Measurements from ENCODE around the gene HPCA. TPM values are rescaled to one million over a fixed set of nuclear protein-coding genes. Genes with fewer than 3 reads are reported as not detected.

The HPCA gene
- total and polyA plus RNA-seq, 2 of the 13 experiments (the other 11 are each of a cell fraction or from before 2014, with no cell fraction given) = not detected

GRCh38 chr1:32917521-32917920, 31.2 kb downstream of the HPCA start:
- POLR2A ChIA-PET = no interaction called here
- H3K79me2 ChIP-seq (ENCODE audit: insufficient read depth, low read length) = no peaks in the 10 kb centered on the region
- no peak overlapping the region for H3K4me2 ChIP-seq (ENCODE audit: low read depth, low read length)
- no peak for DNase-seq (ENCODE audit: low spot score)
- H2AFZ ChIP-seq (ENCODE audit: low read length) = no peak overlapping the region
- peaks cover 26% of the 10 kb centered on the region for H3K4me1 ChIP-seq (ENCODE audit: insufficient read depth, low read length)
- TF ChIP-seq WIZ (CRISPR knock-in tag; IDR thresholded peaks at IDR 0.05) (no peak), ZNF33A (CRISPR knock-in tag; IDR thresholded peaks at IDR 0.05; ENCODE audit: borderline replicate concordance) (no peak), ZNF20 (CRISPR knock-in tag; IDR thresholded peaks at IDR 0.05) (no peak), HIVEP1 (CRISPR knock-in tag; IDR thresholded peaks at IDR 0.05) (no peak), KDM2A (CRISPR knock-in tag; IDR thresholded peaks at IDR 0.05; ENCODE audit: borderline replicate concordance, low read depth) (no peak), MLXIP (CRISPR knock-in tag; IDR thresholded peaks at IDR 0.05; ENCODE audit: borderline replicate concordance) (no peak), NR2C2 (CRISPR knock-in tag; IDR thresholded peaks at IDR 0.05; ENCODE audit: borderline replicate concordance) (no peak), SATB2 (CRISPR knock-in tag; IDR thresholded peaks at IDR 0.05) (no peak), TP53 (CRISPR knock-in tag; conservative IDR thresholded peaks at IDR 0.05) (no peak), NR3C1 (CRISPR knock-in tag; IDR thresholded peaks at IDR 0.05) (no peak), NFATC3 (CRISPR knock-in tag; IDR thresholded peaks at IDR 0.05) (no peak), ZNF292 (CRISPR knock-in tag; IDR thresholded peaks at IDR 0.05; ENCODE audit: borderline replicate concordance, low read depth) (no peak), TRIM24 (CRISPR knock-in tag; IDR thresholded peaks at IDR 0.05) (no peak), PRMT3 (CRISPR knock-in tag; IDR thresholded peaks at IDR 0.05; ENCODE audit: borderline replicate concordance, low read depth) (no peak), ZBTB44 (CRISPR knock-in tag; IDR thresholded peaks at IDR 0.05) (no peak), ZNF570 (CRISPR knock-in tag; IDR thresholded peaks at IDR 0.05; ENCODE audit: borderline replicate concordance) (no peak), ZNF564 (CRISPR knock-in tag; IDR thresholded peaks at IDR 0.05) (no peak), PCBP2 (optimal IDR thresholded peaks at IDR 0.05; ENCODE audit: low read depth, low read length, poor library complexity, severe bottlenecking) (no peak)
- peaks cover 2 to 7% of the 10 kb centered on the region in 2 experiments; a peak in 2 of 5 replicates for H3K27me3 ChIP-seq (ENCODE audit: control insufficient read depth in 1 of 2, insufficient read depth in 2 of 2, low read length in 2 of 2)
- WGBS (ENCODE audit: low lambda C conversion rate) = 44% methylated on average over 6 of the region's 7 CpGs
- intact Hi-C loops (cut with micrococcal nuclease; ENCODE audit: unreplicated experiment) (no loop called here), in situ Hi-C loops (cut with HindIII; ENCODE audit: extremely low pct_ligation_motif_present, low pct_unique_long_range_greater_than_20kb) (no loop called here)
- ATAC-seq = no peak
- H3K9me3 ChIP-seq (ENCODE audit: low read length) = no peaks in the 10 kb centered on the region
- H3K27ac ChIP-seq (ENCODE audit: extremely low read length, insufficient read depth, low read length) = no peak overlapping the region
- CTCF ChIA-PET (ENCODE audit: low intra/inter-chr PET ratio, low total read pairs) = no interaction called here
- no peak overlapping the region for H3K9ac ChIP-seq (ENCODE audit: insufficient read depth, low read depth, low read length)
- no peak overlapping the region for H3K4me3 ChIP-seq (replicated peaks in 1 of 3; ENCODE audit: insufficient read depth in 1 of 3, low read depth in 2 of 3, low read length in 3 of 3)
- BruUV-seq (replicated peaks) = no TSS peak
- no peaks in the 10 kb centered on the region for H3K36me3 ChIP-seq (replicated peaks in 1 of 2; ENCODE audit: control insufficient read depth in 1 of 2, insufficient read depth in 2 of 2, low read length in 2 of 2)
- no peak for FAIRE-seq
- H4K20me1 ChIP-seq (ENCODE audit: insufficient read depth, low read length) = no peaks in the 10 kb centered on the region
